Lower leg skin (tissue), 4 donors: ENCODE measurements around the gene TOMM6. TPM values are rescaled to one million over a fixed set of nuclear protein-coding genes. Genes with fewer than 3 reads are reported as not detected.
"Not testable (repeated sequence)": the region's sequence is repeated elsewhere in the genome, so short reads cannot be mapped to it uniquely, and the experiment has no call there.

ENCODE experiments used
- DNase-seq, 2 donors: peaks; one replicate each; pipeline ENCODE4 v3.0.0-alpha.2; 2019; ENCODE audit warnings: low spot score in 2 of 2
- H3K4me3 ChIP-seq: fragments of 200-600 bp; sonication (generic); 2 replicates; pipeline ENCODE4 v1.5.1; 2017; ENCODE audit warnings: mild to moderate bottlenecking, low read depth; ENCODE audit not compliant: poor library complexity, severe bottlenecking
- POLR2A ChIP-seq, 2 donors: fragments of 450-650 bp; IDR thresholded peaks; one replicate each; pipeline ENCODE4 v1.6.1; 2016 to 2017; ENCODE audit warnings: antibody characterized with exemption in 2 of 2, mild to moderate bottlenecking in 1 of 2, moderate library complexity in 1 of 2
- WGBS, 2 donors: methylation state at CpG; one replicate each; pipeline ENCODE4 v1.1.5; 2018; 5-methylcytosine and 5-hydroxymethylcytosine counted together
- intact Hi-C: fragments of 100-400 bp; cut with DNase I; formaldehyde crosslinking; loops from one replicate; pipeline ENCODE4 v1.15.0; 2023; ENCODE audit warnings: low total_unique reads
- total RNA-seq, 4 donors: library from RNA; depleted of rRNA; stranded (reverse); fragments of >200 nt; gene quantifications; one replicate each; pipeline ENCODE4 v1.1.0, GENCODE V29; 2016
- TF ChIP-seq, protein P1 (sequence below), 3 donors: fragments of 450-650 bp; IDR thresholded peaks; one replicate each; pipeline ENCODE4 v1.5.1; 2016; ENCODE audit warnings: antibody characterized with exemption in 3 of 3, mild to moderate bottlenecking in 3 of 3, moderate library complexity in 2 of 3

The TOMM6 gene
- total RNA-seq, 4 donors from 2014 or later, result 90.7 to 136 (median 100) TPM

- DNase-seq, result no peak
- no peak for TF ChIP-seq POLR2A (IDR thresholded peaks at IDR 0.05)
- TF ChIP-seq, protein P1, sequence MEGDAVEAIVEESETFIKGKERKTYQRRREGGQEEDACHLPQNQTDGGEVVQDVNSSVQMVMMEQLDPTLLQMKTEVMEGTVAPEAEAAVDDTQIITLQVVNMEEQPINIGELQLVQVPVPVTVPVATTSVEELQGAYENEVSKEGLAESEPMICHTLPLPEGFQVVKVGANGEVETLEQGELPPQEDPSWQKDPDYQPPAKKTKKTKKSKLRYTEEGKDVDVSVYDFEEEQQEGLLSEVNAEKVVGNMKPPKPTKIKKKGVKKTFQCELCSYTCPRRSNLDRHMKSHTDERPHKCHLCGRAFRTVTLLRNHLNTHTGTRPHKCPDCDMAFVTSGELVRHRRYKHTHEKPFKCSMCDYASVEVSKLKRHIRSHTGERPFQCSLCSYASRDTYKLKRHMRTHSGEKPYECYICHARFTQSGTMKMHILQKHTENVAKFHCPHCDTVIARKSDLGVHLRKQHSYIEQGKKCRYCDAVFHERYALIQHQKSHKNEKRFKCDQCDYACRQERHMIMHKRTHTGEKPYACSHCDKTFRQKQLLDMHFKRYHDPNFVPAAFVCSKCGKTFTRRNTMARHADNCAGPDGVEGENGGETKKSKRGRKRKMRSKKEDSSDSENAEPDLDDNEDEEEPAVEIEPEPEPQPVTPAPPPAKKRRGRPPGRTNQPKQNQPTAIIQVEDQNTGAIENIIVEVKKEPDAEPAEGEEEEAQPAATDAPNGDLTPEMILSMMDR (IDR thresholded peaks at IDR 0.05), result no peak
- H3K4me3 ChIP-seq, result no peak overlapping the region
- intact Hi-C loops, result no loop called here
- WGBS, 2 donors, result 94 to 96% methylated on average over 65 to 71 of the region's 74 CpGs
Observed at GRCh38 chr6:41805830-41806774, 18.6 kb downstream of the TOMM6 start.

DNA sequence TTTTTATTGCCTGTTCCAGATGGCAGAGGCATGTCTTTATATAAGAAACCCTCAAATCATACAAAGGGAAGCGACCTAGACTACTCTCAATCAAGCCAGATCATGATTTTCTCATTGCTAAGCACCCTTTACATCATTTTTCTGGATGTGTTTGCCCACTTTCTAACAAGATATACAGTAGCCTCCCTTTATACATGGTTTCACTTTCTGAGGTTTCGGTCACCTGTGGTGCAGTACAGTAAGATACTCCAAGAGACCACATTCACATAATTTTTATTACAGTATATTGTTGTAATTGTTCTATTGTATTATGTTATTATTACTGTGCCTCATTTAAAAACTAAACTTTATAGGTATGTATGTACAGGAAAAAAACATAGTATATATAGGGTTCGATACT is 23.6 kb downstream of the TOMM6 start:
- intact Hi-C loops, result no loop called here
- no peak for DNase-seq
- H3K4me3 ChIP-seq, result no peak overlapping the region
- WGBS, 2 donors, result 91 to 92% methylated on average over 3 of the region's 3 CpGs
- TF ChIP-seq, protein P1 (IDR thresholded peaks at IDR 0.05), result no peak
- no peak for TF ChIP-seq POLR2A (IDR thresholded peaks at IDR 0.05)

DNA sequence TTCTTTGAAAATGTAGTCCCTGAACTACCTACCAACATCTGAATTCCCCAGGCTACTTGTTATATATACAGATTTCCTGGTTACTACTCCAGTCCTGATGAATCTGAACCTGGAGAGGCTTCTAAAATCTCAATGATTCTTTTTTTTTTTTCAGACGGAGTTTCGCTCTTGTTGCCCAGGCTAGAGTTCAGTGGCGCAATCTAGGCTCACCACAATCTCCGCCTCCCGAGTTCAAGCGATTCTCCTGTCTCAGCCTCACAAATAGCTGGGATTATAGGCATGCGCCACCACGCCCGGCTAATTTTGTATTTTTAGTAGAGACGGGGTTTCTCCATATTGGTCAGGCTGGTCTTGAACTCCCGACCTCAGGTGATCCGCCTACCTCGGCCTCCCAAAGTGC is 24.5 kb downstream of the TOMM6 start:
- intact Hi-C loops, DNase-seq, H3K4me3 ChIP-seq: not testable (repeated sequence)
- 93 to 97% methylated on average over 13 of the region's 13 CpGs for WGBS, 2 donors

GRCh38 chr6:41813469-41813868 is 26.0 kb downstream of the TOMM6 start:
- no peak for DNase-seq
- intact Hi-C loops, result no loop called here
- H3K4me3 ChIP-seq, result no peak overlapping the region
- TF ChIP-seq POLR2A (IDR thresholded peaks at IDR 0.05), result no peak
- TF ChIP-seq, protein P1 (IDR thresholded peaks at IDR 0.05), result no peak
- WGBS, 2 donors, result 75 to 85% methylated on average over 2 of the region's 2 CpGs

DNA sequence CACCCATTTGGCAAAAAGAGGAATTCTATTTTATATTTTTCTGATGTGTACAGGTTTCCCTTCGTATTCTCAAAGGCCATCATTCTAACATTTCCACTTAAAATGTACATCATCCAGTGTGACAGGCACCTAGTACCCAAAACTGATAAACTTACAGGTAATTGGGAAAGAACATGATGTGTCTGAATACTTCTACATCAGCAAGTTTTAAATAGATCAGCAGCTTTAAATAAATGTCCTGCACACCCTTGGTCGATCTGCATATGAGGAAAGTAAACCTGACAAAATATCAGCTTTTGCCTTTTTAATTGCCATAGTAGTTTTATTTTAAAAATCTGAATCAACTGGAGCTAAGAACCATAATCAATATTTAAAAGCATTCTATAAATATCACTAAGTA is 26.5 kb downstream of the TOMM6 start:
- no peak overlapping the region for H3K4me3 ChIP-seq
- DNase-seq, result no peak
- 90 to 91% methylated on average over 2 of the region's 2 CpGs for WGBS, 2 donors
- intact Hi-C loops, result no loop called here
- TF ChIP-seq, protein P1 (IDR thresholded peaks at IDR 0.05), result no peak
- no peak for TF ChIP-seq POLR2A (IDR thresholded peaks at IDR 0.05)

GRCh38 chr6:41814629-41815028 is 27.1 kb downstream of the TOMM6 start:
- no peak for DNase-seq
- H3K4me3 ChIP-seq, result no peak overlapping the region
- intact Hi-C loops, result no loop called here
- TF ChIP-seq, protein P1 (IDR thresholded peaks at IDR 0.05), result no peak
- TF ChIP-seq POLR2A (IDR thresholded peaks at IDR 0.05), result no peak
- 63 to 64% methylated on average over 4 of the region's 4 CpGs for WGBS, 2 donors
